Fibroblast of skin of left quadriceps (primary cell): ENCODE results near the gene PSMD3.

Experiments used
- DNase-seq, 2 experiments: peaks; one replicate each; pipeline ENCODE4 v3.0.0-alpha.2; 2013; ENCODE audit warnings: low read depth in 2 of 2

PSMD3 gene

DNA sequence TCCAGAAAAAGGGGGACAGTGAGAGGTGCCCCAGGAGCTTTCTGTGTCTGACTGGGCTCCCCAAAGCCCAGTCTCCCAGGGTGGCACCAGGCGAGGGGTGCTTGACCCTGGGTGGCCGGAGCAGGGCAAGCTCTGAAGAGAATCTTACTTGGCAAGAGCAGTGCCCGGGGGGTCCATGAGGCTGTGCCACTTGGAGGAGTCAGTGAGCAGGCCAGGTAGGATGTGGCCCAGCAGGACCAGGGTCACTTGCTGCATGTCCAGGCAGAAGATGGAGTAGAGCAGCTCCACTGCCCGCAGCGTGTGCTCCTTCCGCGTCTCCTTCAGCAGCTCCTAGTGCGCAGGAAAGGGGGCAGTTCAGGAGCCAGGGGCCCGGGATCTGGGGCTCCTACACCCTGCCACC, 41.9 kb downstream of the PSMD3 start:
- no peak for DNase-seq

DNA sequence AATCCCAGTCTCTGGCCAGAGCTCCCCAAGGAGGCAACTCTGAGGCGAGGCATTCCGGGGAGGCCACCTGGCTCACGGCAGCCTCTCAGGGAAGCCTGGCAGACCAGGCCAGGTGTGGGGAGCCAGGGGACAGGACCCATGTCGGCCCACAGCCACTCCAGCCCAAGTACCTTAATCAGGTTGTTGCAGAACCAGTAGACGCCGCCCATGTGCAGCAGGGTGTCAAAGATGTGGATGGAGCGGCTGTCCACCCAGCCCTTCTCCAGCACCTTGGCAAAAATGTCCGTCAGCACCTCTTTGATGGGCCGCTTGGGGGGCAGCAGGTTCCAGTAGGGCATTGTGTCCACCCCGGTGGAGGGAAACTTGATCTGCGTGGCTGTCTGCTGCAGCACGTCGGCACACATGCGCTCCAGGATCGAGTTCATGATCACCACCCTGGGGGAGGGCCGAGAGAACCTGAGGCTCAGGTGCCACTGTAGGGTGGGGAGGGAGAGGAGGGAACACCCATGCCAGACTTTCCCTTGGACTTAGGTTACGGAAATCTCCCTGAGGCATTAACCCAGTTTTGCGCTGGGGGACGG, 42.4 kb downstream of the PSMD3 start:
- DNase-seq, result no peak

DNA sequence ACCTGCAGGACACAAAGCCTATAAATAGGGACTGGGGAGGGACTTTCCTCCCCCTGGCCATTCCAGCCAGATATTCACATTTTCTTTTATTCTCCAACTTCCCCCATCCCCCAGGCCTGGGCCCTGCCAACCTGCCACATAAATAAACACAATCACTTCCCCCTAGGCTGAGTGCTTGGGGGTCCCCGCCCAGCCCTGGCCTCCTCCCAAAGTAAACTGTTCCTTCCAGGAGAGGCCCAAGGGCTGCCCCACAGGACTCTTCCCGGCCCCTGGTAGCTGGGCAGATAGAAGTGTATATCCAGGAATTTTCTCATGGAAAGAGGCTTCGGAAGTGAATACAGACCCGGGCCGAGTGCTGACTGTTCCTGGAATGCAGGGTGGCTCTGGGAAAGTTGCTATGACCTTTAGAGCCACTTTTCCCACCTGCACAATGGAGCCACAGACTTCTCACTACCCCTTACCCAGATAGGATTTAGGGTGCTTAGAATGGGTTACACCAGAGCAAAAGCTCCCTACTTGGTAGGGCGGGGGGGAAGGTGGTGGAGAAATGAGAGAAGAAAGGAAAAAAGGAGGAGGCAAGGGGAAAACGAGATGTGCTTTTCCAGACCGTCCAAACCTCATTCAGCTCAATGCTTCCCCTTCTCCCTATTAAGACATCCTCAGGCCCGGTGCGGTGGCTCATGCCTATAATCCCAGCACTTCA, 43.1 kb downstream of the PSMD3 start:
- DNase-seq, result no peak

DNA sequence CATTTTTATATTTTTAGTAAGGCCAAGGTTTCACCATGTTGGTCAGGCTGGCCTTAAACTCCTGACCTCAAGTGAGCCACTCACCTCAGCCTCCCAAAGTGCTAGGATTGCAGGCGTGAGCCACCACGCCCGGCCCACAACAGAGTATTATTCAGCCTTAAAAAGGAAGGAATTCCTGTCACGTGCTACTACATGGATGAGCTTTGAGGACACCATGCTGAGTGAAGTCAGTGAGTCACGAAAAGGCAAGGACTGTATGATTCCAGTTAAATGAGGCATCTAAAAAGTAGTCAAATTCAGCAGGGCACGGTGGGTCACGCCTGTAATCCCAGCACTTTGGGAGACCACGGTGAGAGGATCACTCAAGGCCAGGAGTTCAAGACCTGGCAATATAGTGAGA, 44.3 kb downstream of the PSMD3 start:
- no peak for DNase-seq

DNA sequence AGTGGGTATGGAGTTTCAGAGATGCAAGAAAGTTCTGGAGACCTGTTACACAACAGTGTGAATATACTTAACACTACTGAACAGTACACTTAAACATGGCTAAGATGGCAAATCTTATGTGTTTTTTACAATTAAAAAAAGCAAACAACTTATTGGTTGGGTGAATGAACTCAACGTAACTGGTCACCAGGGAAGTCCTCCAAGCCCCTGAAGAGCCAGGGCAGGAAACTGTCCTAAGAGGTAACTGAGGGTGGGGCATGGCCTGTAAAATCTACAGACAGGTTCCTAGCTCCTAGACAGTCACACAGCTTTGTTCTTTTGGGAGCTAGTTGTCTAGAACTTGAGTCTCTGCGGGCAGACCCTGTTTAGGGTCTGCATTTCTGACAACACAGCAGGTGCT, 45.0 kb downstream of the PSMD3 start:
- no peak for DNase-seq

DNA sequence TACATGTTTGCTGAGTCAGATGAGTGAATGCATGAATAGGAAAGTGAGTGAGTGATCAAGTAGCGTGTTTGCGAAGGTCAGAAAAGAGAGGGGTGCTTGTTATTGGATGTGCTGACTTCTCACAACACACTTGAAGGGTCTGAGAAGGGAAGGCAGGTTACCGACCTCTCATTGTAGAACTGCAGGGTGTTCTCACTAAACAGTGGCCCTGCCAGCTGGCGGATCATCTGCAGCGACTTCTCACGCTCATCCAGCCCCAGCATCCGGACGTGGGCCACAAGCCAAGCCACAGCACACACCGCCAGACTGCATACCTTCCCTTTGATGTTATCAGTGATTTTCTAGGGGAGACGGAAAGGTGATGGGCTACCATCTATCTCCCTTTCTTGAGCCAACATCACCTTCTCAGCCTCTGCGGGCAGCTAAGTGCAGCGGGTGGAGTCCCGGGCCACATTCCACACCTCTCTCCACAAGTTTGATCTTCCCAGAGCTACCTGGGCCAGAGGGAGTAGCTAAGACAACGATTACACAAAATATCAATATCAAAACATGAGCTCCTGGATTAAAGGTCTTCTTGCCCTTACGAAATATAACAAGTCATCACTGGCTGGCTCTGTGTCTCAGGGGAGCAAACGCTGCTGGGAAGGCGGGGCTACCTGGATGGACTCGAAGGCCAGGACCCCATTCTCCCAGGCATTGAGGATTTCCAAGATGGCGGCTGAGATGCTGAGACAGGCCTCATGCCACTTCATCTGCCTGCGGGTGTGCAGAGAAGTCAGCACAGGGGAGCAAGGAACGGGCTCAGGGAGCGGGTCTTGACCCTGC, 45.6 kb downstream of the PSMD3 start:
- DNase-seq, result no peak

DNA sequence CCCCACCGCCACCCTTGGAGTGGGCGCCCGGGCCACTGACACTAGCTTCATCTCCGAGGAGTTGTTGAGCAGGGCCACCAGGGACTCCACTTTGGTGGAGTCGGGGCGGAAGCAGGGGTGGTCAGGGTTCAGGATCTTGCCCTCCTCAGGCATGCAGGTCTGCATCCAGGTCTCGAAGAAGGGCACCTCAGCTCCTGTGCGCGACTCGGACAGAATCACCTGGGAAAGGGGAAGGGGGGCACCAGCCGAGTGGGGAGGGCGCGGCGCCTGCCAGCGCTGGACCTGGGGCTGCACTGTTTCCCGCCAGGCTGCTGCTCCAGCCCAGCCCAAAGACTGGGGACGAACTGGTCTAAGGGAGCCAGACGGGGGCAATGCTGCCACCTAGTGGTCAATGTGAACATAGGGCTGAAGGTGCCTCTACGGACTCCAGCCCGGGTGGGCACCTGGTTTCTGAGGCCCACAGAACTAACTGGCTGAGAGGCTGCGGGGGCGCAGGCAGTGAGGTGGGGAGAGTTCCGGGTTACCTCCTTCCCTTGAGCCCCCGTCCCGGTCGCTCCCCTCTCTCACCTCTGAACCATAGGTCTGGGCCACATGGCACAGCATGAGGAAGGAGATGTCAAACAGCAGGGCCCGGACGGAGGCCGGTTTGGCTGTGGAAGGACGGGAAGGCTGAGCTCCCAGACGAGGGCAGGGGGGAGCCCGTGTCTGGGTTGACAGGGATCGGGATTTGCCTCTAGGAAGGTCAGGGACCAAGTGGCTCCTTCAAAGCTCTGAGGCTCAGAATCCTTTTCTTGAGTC, 46.4 kb downstream of the PSMD3 start:
- DNase-seq, result peak in 1 of 2 experiments; percentile 39

DNA sequence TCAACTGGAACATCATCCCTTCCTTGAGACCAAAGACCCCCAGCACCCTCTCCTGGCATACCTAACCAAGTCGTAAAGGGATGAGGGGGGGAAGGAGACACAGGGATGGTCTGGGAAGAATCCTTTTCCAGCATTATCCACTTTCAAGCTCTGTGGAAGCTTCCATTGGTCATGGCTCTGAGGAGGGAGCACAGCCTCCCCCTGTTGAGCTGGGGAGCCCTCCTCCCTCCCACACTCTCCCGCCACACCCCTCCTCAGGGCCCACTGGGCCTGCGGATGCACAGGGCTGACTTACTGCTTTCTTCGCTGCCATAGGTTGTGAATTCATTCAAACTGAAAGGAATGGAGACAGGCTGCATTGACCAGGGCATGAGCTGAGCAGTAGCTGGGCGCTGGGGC, 47.0 kb downstream of the PSMD3 start:
- no peak for DNase-seq

DNA sequence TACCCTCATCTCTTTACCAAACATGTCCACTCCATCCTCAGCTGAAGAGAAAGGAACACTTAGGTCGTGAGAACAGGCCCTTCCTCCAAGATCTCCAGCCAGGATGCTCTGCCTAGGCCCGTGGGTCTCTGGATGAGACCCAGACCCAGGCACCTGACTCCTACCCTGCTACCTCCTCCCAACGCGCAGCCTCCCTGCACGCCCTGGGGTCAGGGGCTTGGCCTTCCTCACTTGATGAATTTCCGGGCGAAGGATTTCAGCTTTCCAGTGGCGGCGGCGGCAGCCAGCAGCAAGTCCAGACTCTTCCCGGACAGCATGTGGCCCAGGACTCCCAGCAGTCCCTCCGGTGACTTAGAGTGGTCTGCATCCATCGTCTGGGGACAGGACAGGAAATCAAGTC, 48.0 kb downstream of the PSMD3 start:
- no peak for DNase-seq

DNA sequence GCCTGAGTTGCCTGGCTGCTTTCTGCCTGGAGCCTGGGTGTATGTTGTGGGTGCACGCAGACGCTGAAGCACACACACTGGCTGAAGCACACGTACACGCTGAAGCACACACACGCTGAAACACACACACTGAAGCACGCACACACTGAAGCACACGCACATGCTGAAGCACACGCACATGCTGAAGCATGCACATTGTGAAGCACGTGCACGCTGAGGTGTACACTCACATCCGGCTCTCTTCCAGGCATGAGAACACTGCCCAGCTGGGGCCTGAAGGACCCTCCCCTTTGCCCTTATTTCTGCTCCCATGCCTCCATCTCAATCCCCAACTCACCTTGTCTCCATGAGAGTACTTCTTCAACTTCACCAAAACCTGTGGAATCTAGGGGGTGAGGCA, 51.1 kb downstream of the PSMD3 start:
- no peak for DNase-seq

DNA sequence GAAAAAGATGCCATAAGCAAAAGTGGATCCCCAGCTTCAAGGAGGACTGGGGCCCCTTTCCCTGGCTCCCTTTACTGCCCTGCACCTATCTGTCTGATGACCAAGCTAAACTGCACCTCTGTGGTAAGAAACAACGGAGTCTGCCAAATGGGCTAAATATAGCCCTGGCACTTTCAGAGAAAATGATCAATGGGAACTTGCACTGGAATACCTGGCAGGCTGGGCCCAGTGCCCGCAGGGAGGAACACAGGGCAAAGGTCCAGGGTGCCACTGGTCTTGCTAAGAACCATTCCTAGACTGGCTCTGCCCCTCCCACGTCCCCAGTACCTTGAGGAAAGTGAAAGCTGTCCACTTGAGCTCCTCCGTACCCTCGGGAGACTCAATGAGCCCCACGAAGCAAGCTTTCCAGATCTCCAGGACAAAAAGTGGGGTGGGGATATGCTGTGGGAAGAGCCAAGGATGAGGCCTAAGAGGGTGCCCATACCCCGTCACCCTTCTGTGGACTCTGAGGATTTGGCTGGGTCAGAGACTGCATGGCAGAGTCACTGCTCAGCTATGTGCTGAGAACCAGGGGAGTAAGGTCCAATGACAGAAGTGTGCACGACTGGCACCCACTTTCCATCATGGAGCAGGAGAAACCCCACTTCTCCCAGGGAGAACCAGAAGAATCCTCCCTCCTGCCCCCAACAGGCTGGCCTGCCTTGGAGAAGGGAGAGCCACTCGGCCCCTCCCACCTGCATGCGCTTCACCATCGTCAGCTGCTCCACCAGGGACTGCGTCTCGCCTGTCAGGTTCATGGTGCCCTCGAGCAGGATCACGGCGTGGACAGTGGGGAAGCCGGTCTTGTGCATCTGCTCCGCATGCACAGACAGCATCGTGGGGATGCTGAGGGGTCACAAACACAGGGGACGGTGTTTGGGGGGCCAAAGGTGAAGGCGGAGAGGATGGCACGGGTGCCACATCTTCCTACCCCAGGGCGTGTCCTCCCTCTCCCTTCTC, 52.0 kb downstream of the PSMD3 start:
- DNase-seq, result no peak

DNA sequence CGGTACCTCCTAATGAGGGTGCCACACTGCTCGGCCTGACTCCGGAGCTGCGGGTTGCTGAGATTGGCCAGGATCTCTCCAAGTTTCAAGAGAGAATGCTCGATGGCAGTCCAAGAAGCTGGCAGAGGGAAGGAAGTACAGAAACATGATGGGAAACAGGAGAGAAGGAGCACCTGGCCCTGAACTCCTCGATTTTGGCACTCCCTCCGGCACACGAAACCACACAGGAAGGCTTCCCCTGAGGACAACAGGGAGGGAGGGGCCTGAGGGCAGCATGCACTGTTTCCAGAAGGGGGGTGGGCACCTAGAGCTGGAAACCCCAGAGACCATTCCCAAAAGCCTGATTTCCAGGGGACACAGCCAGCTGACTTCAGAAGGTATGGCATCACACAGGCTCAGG, 52.7 kb downstream of the PSMD3 start:
- no peak for DNase-seq

DNA sequence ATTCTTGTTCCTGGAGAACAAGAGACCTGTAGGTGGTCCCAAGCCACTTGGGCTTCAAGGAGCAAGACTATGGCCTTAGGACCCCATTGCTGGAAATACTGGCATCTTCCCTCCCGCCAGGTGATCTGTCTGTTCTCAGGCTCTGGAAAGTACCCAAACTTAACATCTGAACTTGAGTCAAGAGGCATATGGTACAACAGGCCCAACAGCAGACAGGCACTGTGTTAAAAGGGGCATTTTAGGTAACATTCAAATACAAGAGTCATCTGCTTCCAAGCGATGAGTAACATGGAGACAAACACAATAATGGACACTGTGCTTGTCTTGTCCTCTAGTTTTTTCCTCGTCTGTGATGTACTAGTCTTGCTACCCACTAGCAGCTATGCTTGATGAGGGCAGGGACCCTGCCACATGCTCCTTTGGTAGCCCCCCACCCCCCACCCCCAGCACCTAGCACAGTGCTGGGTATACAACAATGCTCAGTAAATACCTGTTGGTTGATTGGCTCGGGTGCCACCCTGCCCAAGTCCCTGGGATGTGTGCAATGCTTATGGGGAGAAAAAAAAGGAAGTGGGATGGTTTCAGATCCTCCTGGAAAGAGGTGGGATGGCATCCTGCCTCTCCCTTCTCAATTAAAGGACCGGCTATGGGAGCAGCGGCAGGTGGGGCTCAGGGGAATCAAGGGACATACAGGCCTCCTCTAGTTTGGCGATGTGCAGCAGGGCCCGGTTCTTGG, 54.0 kb downstream of the PSMD3 start:
- no peak for DNase-seq

DNA sequence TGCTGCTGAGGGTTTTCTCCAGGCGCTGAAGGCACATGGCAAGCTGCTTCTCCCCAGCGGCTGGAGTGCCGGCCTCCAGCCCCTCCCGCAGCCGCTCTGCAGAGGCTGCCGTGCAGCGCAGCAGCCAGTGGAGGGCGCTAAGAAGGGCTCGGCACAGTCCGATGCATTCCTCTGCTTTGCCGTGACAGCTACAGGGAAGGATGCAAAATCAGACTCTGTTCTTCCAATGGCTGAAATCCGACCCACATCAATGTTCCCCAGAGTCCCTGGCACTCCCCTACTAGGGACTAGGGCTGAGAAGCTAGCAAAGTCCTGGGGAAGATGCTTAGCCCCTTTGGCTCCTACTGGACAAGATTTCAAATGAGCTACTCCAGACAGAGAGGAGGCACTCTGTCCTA, 54.6 kb downstream of the PSMD3 start:
- no peak for DNase-seq

DNA sequence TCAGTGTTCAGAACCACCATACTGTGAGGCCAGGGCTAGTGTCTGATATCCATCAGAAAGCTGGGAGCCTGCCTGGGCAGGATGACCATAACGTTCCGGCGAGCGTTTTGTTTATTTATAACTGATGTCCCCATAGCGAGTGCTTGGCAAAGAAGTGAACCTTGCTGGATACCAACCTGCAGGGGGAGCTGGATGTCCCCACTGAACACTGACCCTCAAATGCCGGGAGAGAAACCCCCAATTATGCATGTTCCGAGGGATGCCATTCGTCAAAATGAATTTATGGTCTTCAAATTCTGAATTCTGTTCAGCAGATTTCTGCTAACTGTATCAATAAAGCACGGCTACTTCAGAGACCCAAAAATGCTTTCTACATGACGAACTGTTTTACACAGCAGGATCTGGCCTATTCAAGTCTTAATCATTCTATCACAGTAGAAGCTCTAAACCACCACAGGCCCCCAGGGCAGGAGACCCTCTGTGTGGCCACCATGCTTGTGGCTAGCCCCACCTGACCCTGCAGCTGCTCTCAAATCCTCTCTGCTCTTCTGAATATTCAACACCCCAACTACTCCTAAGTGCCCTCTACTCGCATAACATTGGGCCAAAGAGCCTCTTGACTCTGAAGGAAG, 58.4 kb downstream of the PSMD3 start:
- peak in 1 of 2 experiments; percentile 36 for DNase-seq

DNA sequence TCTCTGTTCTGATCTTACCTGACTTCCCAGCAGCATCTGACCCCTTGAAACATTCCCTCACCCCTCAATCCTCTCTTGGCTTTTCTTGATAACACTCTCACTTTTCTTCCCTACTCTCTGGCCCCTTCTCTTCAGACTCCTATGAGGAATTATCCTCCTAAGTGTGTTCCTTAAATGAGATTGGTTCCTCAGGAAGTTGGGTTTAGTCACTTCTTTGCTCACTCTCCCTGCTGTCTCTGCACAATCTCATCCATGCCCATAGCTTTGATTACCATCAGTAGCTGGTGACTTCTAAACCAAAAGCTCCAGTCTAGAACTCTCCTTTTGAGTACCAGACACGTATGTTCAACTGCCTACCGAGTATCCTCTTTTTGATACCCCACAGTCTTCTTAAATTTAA, 60.6 kb downstream of the PSMD3 start:
- DNase-seq, result no peak
